ENCODE results near the gene OR7G3.

GRCh38 chr19:9116547-9116946 lies 10.2 kb downstream of the OR7G3 start:
- TF ChIP-seq CTCF (IDR thresholded peaks at IDR 0.05; ENCODE audit: borderline replicate concordance, extremely low read depth, low read length, poor library complexity, severe bottlenecking) (no peak), EZH2 (IDR thresholded peaks at IDR 0.05; ENCODE audit: borderline replicate concordance, low read depth, low read length, severe bottlenecking) (no peak)
